ELR (cell line): ENCODE measurements around the gene SPATA31D3.
"Not testable (repeated sequence)": the region's sequence is repeated elsewhere in the genome, so short reads cannot be mapped to it uniquely, and the experiment has no call there.

Experiments used
- DNase-seq: peaks from one replicate; pipeline ENCODE4 v3.0.0-alpha.2; 2015; ENCODE audit warnings: low read depth

SPATA31D3 gene

GRCh38 chr9:81979196-81979595, 35.9 kb downstream of the SPATA31D3 start:
- no peak for DNase-seq

DNA sequence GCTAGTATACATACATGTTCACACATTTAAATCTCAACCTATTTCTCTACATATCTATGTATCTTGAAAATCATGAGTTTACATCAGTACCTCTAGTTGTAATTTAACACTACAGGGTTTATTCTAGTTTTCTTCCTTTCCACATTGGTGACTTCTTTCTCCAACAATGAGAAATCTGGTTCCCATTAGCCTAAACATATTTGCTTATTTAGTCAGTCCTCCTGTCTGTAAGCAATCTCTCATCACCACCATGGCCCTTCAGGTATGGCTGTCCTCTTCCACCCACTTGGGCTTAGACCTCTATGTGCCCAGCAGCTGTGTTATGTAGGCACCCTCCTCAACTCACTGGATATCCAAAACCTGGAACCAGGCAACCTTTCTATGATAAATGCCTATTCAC, 37.3 kb downstream of the SPATA31D3 start:
- no peak for DNase-seq

- DNase-seq: no peak
Measured at GRCh38 chr9:81981883-81982282, 38.6 kb downstream of the SPATA31D3 start.

- DNase-seq: no peak
Measured at GRCh38 chr9:81984928-81985327, 41.6 kb downstream of the SPATA31D3 start.

- DNase-seq: no peak
Measured at GRCh38 chr9:81986051-81986450, 42.8 kb downstream of the SPATA31D3 start.

DNA sequence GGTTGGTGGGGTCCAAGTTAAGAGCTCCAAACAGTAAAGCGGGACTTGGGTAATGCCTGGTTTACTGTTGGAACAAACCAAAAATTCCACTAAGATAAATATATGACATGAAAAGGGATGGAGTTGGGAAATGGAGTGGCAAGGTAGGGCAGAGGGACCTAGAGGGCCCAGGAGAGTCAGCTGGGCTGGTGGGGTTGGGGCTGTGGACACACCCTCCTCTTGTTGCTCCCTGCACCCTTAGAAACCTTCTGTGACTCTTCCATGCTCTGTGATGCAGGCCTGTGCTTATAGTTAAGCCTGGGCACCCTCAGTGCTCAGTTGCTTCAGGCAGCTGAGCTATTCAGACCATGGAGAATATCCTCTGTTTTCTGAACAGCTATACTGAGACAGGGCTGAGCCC, 45.2 kb downstream of the SPATA31D3 start, which contains the start of gene SPATA31D1:
TSS of gene SPATA31D1 (plus strand) at position 301 of the 400 bp plus-strand sequence. CDS start at position 348, 47 bp downstream.
- not testable (repeated sequence) for DNase-seq

DNA sequence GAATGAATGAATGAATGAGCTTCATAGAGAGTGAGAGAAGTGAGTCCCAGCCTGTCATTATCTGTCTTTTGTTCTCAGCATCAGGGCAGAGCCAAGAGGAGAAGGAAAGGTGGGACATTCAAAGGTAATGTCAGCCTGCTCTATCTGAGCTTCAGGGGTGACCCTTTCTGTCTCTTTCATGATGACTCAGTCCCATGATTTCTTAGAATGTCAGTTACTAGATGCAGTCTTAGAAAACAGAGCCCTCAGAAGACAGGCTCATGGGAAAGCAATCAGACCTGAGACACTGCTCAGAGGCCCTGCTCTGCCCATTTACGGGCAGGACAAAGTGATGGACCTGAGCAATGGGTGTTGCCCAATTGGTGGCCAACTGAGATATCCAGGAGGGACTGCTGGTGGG, 46.4 kb downstream of the SPATA31D3 start:
- no peak for DNase-seq

- DNase-seq: no peak
Measured at GRCh38 chr9:81993656-81994055, 50.4 kb downstream of the SPATA31D3 start.
